Measurements from ENCODE around the gene EZR. TPM values are rescaled to one million over a fixed set of nuclear protein-coding genes. Genes with fewer than 3 reads are reported as not detected.

EZR gene
- total RNA-seq, 4 donors from 2014 or later: 60.9 to 480 (median 251) TPM

- ATAC-seq (ENCODE audit: low FRiP score) (no peak), DNase-seq (ENCODE audit: low spot score) (no peak)
- TF ChIP-seq, protein P1, sequence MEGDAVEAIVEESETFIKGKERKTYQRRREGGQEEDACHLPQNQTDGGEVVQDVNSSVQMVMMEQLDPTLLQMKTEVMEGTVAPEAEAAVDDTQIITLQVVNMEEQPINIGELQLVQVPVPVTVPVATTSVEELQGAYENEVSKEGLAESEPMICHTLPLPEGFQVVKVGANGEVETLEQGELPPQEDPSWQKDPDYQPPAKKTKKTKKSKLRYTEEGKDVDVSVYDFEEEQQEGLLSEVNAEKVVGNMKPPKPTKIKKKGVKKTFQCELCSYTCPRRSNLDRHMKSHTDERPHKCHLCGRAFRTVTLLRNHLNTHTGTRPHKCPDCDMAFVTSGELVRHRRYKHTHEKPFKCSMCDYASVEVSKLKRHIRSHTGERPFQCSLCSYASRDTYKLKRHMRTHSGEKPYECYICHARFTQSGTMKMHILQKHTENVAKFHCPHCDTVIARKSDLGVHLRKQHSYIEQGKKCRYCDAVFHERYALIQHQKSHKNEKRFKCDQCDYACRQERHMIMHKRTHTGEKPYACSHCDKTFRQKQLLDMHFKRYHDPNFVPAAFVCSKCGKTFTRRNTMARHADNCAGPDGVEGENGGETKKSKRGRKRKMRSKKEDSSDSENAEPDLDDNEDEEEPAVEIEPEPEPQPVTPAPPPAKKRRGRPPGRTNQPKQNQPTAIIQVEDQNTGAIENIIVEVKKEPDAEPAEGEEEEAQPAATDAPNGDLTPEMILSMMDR (IDR thresholded peaks at IDR 0.05): no peak
Observed at GRCh38 chr6:158730541-158730907, 88.6 kb downstream of the EZR start.

DNA sequence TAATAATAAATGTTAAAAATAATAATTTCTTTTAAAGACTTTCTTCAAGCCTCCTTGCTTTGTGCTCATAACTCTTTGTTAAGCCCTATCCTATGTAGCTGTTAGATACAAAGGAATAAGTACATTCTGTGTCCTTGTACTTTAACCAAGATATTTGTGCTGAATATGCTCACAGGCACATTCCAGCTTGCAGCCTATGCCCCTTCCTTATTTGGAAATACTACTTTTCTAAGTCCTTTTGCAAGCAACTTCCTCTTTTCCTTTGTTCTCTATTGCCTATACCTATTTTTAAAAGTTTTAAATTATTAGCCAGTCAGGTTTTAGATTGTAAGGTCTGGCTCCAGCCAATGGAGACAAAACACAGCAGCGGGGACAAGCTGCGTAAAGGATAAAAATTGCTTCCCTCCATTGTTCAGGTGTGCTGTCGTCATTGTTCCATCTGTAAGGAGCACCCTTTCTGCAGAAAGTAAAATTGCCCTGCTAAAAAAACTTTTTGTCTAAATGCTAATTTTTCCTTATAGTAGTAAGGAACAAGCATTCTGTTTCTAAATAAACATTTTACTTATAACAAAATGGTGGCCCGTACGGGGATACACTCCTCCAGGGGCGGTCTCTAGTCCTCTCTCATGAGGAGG lies 89.1 kb downstream of the EZR start:
- TF ChIP-seq, protein P1 (IDR thresholded peaks at IDR 0.05): no peak
- no peak for ATAC-seq (ENCODE audit: low FRiP score)
- DNase-seq (ENCODE audit: low spot score): no peak

GRCh38 chr6:158725704-158726103 lies 93.5 kb downstream of the EZR start:
- DNase-seq (ENCODE audit: low spot score) (no peak), ATAC-seq (ENCODE audit: low FRiP score) (no peak)
- TF ChIP-seq, protein P1 (IDR thresholded peaks at IDR 0.05): no peak

- TF ChIP-seq, protein P1 (IDR thresholded peaks at IDR 0.05): no peak
- no peak for ATAC-seq (ENCODE audit: low FRiP score)
- DNase-seq (ENCODE audit: low spot score): no peak
Observed at GRCh38 chr6:158722176-158722729, 96.9 kb downstream of the EZR start.

DNA sequence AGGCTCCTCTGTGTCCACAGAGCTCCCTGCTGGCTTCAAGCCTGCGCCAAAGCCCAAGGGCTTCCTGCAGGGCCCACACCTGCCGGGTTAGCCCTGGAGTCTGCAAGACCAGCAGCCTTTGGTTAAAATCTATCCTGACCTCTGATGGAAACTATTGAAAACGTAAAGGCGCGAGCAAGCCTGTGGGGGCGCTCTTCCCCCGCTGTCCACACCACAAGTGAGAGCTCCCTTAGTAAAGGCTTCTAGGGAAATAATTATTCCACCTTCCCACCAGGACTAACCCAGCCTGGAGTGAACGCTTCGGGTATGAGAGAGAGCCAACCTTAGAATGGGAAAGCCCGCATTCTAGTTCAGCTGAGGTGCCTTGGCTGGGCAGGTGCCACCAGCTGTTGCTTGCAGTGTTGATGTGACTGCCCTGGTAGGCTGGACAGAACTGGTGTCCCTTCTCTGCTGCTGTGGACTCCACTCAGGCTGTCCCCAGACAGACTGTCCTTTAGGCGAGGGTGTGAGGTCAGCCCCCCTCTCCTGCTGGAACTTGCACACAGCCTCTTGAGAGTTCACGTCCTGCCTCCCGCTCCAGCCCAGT lies 100.6 kb downstream of the EZR start:
- ATAC-seq (ENCODE audit: low FRiP score): no peak
- no peak for DNase-seq (ENCODE audit: low spot score)
- TF ChIP-seq, protein P1 (IDR thresholded peaks at IDR 0.05): no peak

DNA sequence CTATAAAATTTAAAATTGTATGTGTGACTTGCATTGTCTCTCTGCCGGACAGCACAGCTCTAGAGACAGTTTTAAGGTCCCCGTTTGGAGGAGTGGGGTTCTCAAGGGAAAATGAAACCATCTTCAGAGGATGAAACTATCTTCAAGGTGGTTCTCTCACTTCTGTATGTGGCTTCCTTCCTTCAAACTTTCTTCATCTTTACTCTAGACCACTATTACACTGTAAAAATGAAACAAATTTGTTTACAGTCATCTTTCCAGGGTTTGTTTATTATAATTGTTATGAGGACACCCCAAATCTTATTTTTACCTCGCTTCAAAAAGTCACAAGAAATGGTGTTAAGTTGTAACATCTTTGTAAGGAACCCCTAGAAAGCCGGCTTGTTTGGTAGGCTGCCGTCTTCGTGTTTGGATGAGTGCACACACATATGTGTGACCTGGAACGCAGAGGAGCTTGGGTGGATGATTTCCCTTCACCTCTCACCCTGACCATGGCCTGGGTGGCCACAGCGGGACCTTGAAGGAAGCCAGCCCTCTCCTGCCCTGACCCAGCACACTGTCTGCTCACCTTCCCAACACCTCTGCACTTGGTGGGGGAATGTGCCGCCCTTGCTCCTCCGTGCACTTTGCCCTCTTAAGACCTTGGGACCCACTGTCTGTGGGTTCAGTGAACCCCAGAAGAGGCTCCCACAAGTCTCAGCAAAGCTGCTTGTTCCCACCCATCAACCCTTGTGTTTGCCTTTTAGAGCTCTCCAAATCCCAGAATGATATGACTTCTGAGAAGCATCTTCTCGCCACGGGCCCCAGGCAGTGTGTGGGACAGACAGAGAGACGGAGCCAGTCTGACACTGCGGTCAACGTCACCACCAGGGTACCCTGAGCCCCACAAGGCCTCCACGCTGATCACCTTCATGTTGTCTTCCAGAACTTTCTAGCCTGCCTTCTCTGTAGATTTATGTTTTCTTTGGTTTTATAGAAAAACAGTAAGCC lies 101.5 kb downstream of the EZR start:
- TF ChIP-seq, protein P1 (IDR thresholded peaks at IDR 0.05): no peak
- DNase-seq (ENCODE audit: low spot score) (no peak), ATAC-seq (ENCODE audit: low FRiP score) (no peak)

Small RNAs within 50 kb of the gene (small RNA-seq; reads per million reads assigned to genes)
- gene MIR3918: not detected

Other genes with a start within 250 kb of the EZR start
- gene DYNLT1, start 174.6 kb downstream of the EZR start, total RNA-seq: 10 to 100 TPM; 43.8 to 70.4 (median 60.7) TPM
- gene SYTL3, start 169.3 kb downstream of the EZR start, total RNA-seq: 10 to 100 TPM in 1 of 4 donors, 1 to 10 TPM in 3; 5.3 to 16.3 (median 6.8) TPM
- gene RSPH3, start 180.8 kb upstream of the EZR start, total RNA-seq: 10 to 100 TPM in 1 of 4 donors, 1 to 10 TPM in 3; 6.4 to 11.7 (median 7.5) TPM
- gene TAGAP, start 225.6 kb upstream of the EZR start, total RNA-seq: 1 to 10 TPM; 3.1 to 5.7 (median 4.8) TPM